ENCODE results near the gene PSMA2. TPM values are rescaled to one million over a fixed set of nuclear protein-coding genes. Genes with fewer than 3 reads are reported as not detected.

The PSMA2 gene
- 100 to 1,000 TPM; 124 to 179 TPM for total RNA-seq

DNA sequence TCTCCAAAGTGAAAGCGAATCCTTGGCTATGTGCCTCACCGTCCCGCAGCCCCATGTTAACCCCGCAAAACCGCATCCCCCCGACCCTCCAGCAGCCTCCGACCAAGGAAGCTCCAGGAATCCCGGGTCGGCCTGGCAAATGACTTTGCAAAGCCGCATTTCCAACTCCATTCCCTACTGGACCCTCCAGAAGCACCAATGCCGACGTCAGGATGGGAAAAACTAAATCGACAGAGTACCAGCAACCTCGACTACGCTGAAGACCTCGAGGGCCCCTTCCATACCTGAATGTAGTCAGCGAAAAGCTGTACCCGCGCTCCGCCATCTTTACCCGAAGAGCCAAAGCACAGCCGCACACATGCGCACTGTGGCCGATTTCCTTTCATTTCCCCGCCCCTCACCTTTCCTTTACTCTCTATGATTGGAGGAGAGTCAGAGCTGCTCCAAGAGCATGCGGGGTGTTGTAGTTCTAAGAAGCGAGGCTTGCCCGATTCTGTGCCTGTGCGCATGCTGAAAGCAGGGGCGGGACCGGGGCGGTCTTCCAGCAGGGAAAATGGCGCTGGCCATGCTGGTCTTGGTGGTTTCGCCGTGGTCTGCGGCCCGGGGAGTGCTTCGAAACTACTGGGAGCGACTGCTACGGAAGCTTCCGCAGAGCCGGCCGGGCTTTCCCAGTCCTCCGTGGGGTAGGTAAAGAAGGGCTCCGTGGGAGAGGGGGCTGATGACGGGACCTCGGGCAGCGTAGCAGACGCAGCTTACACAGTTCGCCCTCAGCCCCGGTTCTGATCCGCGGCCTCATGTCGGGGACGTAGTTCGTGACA is at the start of gene PSMA2, which contains the start of gene MRPL32:
Gene PSMA2 (minus strand): TSS at position 341 of the 818 bp plus-strand sequence. CDS start 16 bp downstream, at position 325.
Gene MRPL32 (plus strand): TSS at position 543 of the 818 bp plus-strand sequence. CDS start 11 bp downstream, at position 554.
- Mint-ChIP-seq H3K4me1 (peaks cover 35% of the 10 kb centered on the region), H3K36me3 (ENCODE audit: low read depth) (peaks cover 85% of the 10 kb centered on the region), H3K4me3 (peak within 1 kb of the TSS; percentile 99), H3K9me3 (no peaks in the 10 kb centered on the region), H3K27me3 (no peaks in the 10 kb centered on the region), H3K27ac (peak within 1 kb of the TSS; percentile 97)
- peak; percentile 100 for ATAC-seq (replicated peaks)

DNA sequence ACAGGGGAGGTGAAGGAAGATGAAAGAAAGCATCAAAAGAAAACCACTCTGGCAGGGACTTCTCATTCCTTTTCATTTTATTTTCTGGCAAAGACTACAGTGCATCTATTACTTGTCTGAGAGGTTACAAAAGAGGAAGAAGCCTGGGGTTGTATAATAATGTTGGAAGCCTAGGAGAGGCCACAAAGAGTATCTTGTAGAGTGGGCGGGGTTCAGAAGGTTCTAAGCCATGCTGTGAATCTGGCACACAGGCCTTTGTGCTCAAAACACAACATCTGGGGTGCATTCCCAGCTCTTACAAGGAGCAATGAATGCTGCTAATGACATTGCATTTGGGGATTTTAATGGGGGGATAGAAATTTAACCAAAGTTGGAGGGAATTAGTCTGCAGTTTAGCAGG is 49.6 kb upstream of the PSMA2 start:
- Mint-ChIP-seq H3K4me1 (no peaks in the 10 kb centered on the region), H3K9me3 (no peaks in the 10 kb centered on the region), H3K36me3 (ENCODE audit: low read depth) (no peaks in the 10 kb centered on the region), H3K27ac (no peak overlapping the region), H3K4me3 (no peak overlapping the region), H3K27me3 (peaks cover 33% of the 10 kb centered on the region)
- ATAC-seq (replicated peaks): no peak

DNA sequence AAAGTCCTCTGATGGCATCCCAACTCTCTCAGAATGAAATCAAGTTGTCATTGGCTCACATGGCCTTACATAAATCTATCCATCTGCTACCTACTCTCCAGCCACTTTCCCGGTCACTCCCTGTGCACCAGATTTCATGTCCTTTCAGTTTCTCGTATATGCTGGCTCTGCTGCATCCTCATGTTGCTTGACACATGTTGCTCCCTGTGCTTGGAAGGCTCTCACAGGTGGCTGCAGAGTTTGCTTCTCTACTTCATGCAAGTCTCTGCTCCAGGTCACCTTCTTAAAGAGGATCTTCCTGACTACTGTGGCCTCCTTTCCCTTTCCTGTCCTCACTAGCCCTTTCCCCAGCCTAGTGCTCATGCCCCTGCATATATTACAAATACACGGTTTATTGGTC is 48.5 kb upstream of the PSMA2 start:
- Mint-ChIP-seq H3K36me3 (ENCODE audit: low read depth) (no peaks in the 10 kb centered on the region), H3K27ac (no peak overlapping the region), H3K27me3 (peaks cover 34% of the 10 kb centered on the region), H3K4me1 (no peaks in the 10 kb centered on the region), H3K9me3 (no peaks in the 10 kb centered on the region), H3K4me3 (no peak overlapping the region)
- no peak for ATAC-seq (replicated peaks)

DNA sequence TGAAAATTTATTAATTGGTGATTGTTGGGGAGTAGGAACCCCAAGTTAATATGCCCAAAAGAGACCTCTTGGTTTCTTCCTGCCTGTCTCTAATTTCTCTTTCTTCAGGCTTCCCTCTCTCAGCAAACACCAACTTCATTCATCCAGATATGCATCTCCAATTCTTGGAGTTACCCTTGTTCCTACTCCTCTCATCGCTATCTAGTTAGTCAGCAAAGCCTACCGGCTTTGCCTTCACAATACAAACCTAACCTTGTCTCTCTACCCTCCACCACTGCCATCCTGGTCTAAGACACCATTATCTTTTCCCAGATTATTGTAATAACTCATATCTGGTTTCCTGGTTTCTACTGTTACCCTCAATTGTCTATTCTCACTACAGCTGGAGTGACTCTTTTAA is 48.1 kb upstream of the PSMA2 start:
- Mint-ChIP-seq H3K4me1 (no peaks in the 10 kb centered on the region), H3K36me3 (ENCODE audit: low read depth) (no peaks in the 10 kb centered on the region), H3K27ac (no peak overlapping the region), H3K9me3 (no peaks in the 10 kb centered on the region), H3K27me3 (peaks cover 34% of the 10 kb centered on the region), H3K4me3 (no peak overlapping the region)
- no peak for ATAC-seq (replicated peaks)

DNA sequence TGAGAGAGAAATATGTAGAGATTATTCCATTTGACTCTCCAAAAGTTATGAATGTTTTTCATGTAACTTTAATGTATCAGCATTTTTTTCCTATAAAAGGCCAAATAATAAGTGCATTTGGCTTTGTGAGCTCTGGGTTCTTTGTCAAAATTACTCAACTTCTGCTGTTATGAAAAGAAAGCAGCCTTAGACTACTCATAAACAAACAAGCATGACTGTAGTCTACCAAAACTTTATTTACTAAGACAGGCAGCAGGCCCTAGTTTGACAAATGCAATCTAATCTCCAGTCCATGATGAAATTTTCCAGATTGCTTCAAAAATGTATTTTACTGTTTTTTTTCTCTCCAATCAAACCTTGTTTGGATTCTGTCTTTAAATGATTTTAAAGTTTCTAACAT is 46.5 kb upstream of the PSMA2 start:
- Mint-ChIP-seq H3K4me3 (no peak overlapping the region), H3K27ac (no peak overlapping the region), H3K4me1 (no peaks in the 10 kb centered on the region), H3K27me3 (peaks cover 38% of the 10 kb centered on the region), H3K9me3 (no peaks in the 10 kb centered on the region), H3K36me3 (ENCODE audit: low read depth) (no peaks in the 10 kb centered on the region)
- no peak for ATAC-seq (replicated peaks)

DNA sequence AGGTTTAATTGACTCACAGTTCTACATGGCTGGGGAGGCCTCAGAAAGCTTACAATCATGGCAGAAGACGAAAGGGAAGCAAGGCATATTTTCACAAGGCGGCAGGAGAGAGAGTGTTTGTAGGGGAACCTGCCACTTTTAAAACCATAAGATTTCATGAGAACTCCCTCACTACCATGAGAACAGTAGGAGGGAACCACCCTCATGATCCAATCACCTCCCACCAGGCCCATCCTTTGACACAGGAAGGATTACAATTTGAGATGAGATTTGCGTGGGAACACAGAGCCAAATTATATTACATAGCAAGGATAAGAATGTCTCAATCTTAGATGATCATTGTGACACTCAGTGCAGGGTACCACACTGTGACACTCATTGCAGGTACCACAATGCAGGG is 44.4 kb upstream of the PSMA2 start:
- Mint-ChIP-seq H3K27ac (no peak overlapping the region), H3K9me3 (no peaks in the 10 kb centered on the region), H3K4me1 (no peaks in the 10 kb centered on the region), H3K27me3 (peaks cover 34% of the 10 kb centered on the region), H3K4me3 (no peak overlapping the region), H3K36me3 (ENCODE audit: low read depth) (no peaks in the 10 kb centered on the region)
- no peak for ATAC-seq (replicated peaks)

DNA sequence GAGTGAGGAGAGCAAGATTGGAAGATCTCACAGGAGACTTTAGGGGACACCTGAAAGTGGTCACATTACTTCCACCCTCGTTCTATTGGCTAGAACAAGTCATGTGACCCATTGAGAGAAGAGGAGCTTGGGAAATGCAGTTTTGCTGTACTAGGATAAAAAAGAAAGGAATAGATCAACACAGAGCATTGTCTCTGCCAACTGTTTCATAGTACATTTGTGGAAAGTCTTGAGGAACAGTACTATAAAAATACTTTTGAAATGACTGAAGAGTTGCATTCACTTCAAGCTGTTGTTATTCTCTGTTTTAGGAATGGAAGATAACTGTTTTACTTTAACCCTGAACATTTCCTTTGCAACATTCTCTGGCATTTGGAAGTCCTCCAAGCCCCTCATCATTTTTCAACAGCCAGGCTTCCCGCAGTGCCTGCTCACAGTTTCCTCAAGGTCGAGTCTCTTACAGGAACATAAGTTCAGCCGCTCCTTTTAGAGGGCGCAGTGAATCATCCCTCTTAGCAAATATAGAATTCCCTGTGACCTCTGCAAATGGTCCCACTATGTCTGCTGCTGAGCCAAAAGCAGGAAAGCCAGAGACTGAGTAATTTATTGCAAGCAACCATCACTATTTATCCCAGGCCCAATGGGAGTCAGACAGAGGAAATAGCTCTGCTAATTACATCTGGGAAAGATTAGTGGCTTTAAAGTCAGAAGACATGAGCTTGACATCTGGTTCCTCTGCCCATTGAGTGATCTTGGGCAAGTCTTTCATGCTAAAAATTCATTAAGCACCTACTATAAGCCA is 40.9 kb upstream of the PSMA2 start:
- Mint-ChIP-seq H3K27me3 (peaks cover 23% of the 10 kb centered on the region), H3K4me3 (no peak overlapping the region), H3K4me1 (no peaks in the 10 kb centered on the region), H3K27ac (no peak overlapping the region), H3K36me3 (ENCODE audit: low read depth) (no peaks in the 10 kb centered on the region), H3K9me3 (no peaks in the 10 kb centered on the region)
- ATAC-seq (replicated peaks): no peak

DNA sequence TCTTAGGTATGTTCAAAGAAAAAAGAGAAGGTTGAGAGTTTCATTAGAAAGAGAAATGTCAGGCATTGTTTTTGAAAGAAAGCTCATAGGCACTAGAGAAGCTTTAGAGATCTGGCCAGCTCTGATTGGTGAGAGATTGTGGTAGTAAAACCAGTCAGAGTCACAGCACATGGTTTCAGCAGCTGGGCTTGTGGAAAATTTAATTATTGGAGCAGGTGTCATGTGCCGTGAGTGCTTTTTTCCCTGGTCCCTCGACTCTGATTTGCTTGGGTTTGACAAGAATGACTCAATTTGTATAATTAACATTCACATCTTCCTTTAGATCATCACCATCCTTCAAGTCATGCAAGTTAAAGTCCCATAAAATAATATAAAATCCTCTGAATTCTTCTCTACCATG is 35.4 kb upstream of the PSMA2 start:
- no peak for ATAC-seq (replicated peaks)
- Mint-ChIP-seq H3K27ac (no peak overlapping the region), H3K9me3 (no peaks in the 10 kb centered on the region), H3K36me3 (ENCODE audit: low read depth) (no peaks in the 10 kb centered on the region), H3K4me1 (no peaks in the 10 kb centered on the region), H3K27me3 (peaks cover 16% of the 10 kb centered on the region), H3K4me3 (no peak overlapping the region)

DNA sequence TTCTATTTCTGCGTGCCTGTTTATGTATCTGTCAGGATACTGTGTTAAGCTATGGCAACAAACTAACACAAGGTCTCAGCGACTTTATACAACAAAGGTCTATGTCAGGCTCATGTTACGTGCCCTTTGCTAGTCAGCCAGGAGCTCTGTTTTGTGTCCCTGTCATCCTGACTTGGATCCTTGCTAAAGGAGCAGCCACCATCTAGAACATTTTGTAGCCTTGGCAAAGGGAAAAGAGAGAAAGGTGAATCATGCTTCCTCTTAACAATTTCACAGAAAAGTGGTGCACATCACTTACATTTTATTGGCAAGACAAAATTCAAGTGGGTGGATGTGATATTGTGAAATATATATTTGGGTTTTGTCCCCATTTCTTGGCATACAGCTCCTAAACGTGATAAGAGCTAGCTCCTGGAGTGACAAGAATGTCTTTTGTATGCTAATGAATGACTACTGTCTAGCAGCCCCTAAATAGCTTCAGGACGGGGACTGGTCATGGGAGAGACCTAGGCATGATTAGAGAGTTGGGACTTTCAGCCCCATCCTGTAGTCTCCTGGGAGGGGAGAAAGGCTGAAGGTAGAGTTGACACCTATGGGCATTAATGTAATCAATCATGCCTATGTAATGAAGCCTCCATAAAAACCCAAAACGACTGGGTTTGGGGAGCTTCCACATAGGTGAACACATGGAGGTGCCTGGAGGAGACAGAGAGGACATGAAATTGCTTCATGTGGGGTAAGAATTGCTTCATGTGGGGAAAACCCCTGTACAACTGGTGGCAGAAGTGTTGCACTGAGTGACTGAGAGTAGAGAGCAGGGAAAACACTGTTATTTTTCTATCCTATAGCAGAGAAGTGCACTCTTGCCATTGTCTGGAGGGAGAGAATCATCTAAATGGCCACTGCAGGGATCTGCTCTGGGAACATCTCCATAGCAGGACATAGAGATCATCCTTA is 33.2 kb upstream of the PSMA2 start:
- Mint-ChIP-seq H3K27me3 (peaks cover 22% of the 10 kb centered on the region), H3K4me3 (no peak overlapping the region), H3K4me1 (no peaks in the 10 kb centered on the region), H3K9me3 (no peaks in the 10 kb centered on the region), H3K36me3 (ENCODE audit: low read depth) (no peaks in the 10 kb centered on the region), H3K27ac (no peak overlapping the region)
- ATAC-seq (replicated peaks): no peak

DNA sequence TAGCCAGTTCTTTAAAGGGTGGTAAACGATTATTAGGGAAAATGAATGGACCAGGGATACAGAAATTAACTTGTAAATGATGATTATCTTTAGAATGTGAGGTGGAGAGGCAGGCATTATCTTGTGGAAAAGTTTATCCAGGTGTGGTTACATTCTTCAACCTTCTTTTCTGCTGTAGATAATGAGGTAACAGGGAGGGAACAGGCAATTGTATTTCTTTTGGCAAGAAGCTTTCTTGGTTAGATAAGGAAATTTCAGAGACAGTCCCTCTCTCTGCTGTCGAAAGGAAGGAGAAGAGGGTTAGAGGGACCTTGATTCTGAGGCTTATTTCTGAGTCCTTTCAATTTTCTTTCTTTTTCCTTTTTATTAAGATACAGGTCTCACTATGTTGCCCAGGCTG is 32.3 kb upstream of the PSMA2 start:
- no peaks in the 10 kb centered on the region for H3K9me3 Mint-ChIP-seq
- H3K27me3 Mint-ChIP-seq: peaks cover 22% of the 10 kb centered on the region

DNA sequence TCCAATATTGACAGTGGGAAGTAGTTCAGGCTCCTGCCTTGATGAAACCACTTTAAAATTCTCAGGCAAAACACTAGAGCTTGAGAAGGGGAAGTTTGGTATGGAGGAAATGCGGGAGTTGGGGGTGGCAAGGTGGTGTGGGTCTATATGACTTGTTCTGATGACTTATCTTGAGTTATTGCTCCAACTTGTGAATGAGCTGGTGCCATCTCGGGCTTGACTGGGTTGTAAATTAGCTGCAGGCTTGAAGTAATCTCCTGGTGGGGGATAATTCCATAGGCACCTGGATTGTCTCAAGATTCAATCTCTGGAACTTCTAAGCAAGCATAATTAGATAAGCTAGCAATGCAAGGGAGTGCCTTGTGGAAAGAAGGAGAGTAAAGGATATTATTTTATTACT is 29.2 kb upstream of the PSMA2 start:
- H3K4me1 Mint-ChIP-seq: no peaks in the 10 kb centered on the region
- peaks cover 3% of the 10 kb centered on the region for H3K9me3 Mint-ChIP-seq
- H3K27me3 Mint-ChIP-seq: peaks cover 6% of the 10 kb centered on the region
- no peak for ATAC-seq (replicated peaks)
- H3K27ac Mint-ChIP-seq: no peak overlapping the region
- H3K4me3 Mint-ChIP-seq: no peak overlapping the region
- H3K36me3 Mint-ChIP-seq (ENCODE audit: low read depth): no peaks in the 10 kb centered on the region

More for the DNA sequence above, 32.3 kb upstream of the PSMA2 start:
- no peak for ATAC-seq (replicated peaks)
- no peak overlapping the region for H3K27ac Mint-ChIP-seq
- no peaks in the 10 kb centered on the region for H3K36me3 Mint-ChIP-seq (ENCODE audit: low read depth)
- no peaks in the 10 kb centered on the region for H3K4me1 Mint-ChIP-seq
- H3K4me3 Mint-ChIP-seq: no peak overlapping the region

DNA sequence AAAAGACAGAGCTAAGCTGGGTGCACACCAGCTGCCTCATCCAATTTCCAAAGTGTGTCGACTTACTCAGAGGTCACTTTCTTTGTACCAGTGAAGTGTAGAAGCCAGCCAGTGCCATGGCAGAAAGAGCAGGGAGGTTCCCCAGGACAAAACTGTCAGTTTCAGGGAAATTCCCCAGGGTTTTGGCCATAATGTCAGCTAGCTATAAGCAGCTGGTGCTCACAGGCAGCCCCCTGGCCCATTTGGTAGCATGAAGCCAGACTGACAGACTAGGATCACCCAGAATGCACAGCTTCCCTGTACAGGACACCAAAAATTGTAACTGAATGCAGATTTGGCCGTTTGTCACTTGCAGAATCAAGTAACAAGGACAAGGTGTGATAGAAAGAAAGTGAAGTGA is 28.8 kb upstream of the PSMA2 start:
- no peak overlapping the region for H3K27ac Mint-ChIP-seq
- H3K9me3 Mint-ChIP-seq: peaks cover 3% of the 10 kb centered on the region
- ATAC-seq (replicated peaks): no peak

DNA sequence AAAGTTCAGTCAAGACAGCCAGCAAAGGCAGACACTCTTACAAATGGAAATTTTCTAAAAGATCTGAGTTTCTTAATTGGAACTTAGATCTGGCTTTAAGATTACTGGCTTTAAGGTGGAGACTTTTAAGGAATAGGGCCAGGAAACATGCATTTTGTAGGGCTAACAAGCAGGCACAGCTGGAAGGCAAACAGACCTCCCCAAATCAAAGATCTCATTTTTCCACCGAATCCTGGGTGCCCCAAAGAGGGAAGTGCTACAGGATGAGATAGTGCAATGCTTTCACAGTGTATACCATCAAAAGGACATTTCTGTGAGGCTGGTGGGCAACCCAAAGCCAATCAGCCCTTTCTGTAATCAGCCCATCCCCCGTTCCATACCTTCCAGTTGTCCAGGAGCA is 27.6 kb upstream of the PSMA2 start:
- Mint-ChIP-seq H3K36me3 (ENCODE audit: low read depth) (no peaks in the 10 kb centered on the region), H3K27ac (no peak overlapping the region), H3K9me3 (peaks cover 3% of the 10 kb centered on the region), H3K4me3 (no peak overlapping the region), H3K27me3 (peaks cover 6% of the 10 kb centered on the region), H3K4me1 (no peaks in the 10 kb centered on the region)
- ATAC-seq (replicated peaks): no peak

More for the DNA sequence above, 28.8 kb upstream of the PSMA2 start:
- H3K36me3 Mint-ChIP-seq (ENCODE audit: low read depth): no peaks in the 10 kb centered on the region
- no peaks in the 10 kb centered on the region for H3K4me1 Mint-ChIP-seq
- H3K4me3 Mint-ChIP-seq: no peak overlapping the region
- H3K27me3 Mint-ChIP-seq: peaks cover 6% of the 10 kb centered on the region

DNA sequence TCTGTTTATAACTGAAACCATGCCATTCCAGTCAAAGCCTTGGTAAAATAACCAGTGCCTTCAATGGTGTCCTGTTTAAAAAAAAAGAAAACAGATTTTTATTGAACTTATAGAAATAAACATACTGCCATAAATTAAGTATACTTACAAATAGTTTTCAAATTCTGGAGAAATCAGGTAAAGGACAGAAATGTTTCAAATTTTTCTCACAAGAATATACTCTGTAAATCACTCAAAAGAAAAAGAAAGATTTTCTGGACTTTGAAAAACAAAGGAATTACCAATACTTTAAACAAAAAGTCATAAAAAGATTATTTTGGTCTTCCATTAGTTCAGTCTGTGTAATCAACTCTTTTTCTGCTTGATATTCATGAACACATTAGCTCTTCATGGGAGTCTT is 24.1 kb upstream of the PSMA2 start:
- Mint-ChIP-seq H3K4me3 (no peak overlapping the region), H3K9me3 (peaks cover 3% of the 10 kb centered on the region)
- no peak for ATAC-seq (replicated peaks)

More for the DNA sequence above, 24.1 kb upstream of the PSMA2 start:
- Mint-ChIP-seq H3K27ac (no peak overlapping the region), H3K36me3 (ENCODE audit: low read depth) (no peaks in the 10 kb centered on the region), H3K27me3 (peaks cover 3% of the 10 kb centered on the region), H3K4me1 (no peaks in the 10 kb centered on the region)

Data from activated T-helper 17 cell treated with anti-CD3 and anti-CD28 coated beads, Interleukin-2, amount 50 U/mL, for 72 hours (primary cell).